Thyroid gland (tissue), 4 donors: ENCODE data around the gene HNRNPAB. TPM values are rescaled to one million over a fixed set of nuclear protein-coding genes. Genes with fewer than 3 reads are reported as not detected.

Experiments used
- DNase-seq, 2 donors: peaks; one replicate each; pipeline ENCODE4 v3.0.0-alpha.2; 2019
- H3K27ac ChIP-seq, 3 donors: fragments of 200-600 bp; sonication (generic); 1 replicate in 2 of 3; 2 replicates in 1 of 3; pipeline ENCODE4 v1.5.1; 2016 to 2019; ENCODE audit warnings: mild to moderate bottlenecking in 1 of 3, moderate library complexity in 1 of 3
- H3K27me3 ChIP-seq: fragments of 200-600 bp; sonication (generic); one replicate; pipeline ENCODE4 v1.5.1; 2019
- H3K36me3 ChIP-seq, 2 donors: fragments of 200-600 bp; sonication (generic); one replicate each; pipeline ENCODE4 v1.5.1; 2016 to 2019
- H3K4me1 ChIP-seq, 2 donors: fragments of 200-600 bp; sonication (generic); one replicate each; pipeline ENCODE4 v1.5.1; 2017 to 2019
- H3K4me3 ChIP-seq, 3 donors: fragments of 200-600 bp; sonication (generic); replicated peaks in 1 of 3; 1 replicate in 2 of 3; 2 replicates in 1 of 3; pipeline ENCODE4 v1.5.1; 2016; ENCODE audit warnings: mild to moderate bottlenecking in 1 of 3
- H3K9me3 ChIP-seq: fragments of 200-600 bp; sonication (generic); one replicate; pipeline ENCODE4 v1.5.1; 2017
- POLR2A ChIP-seq, 2 donors: fragments of 450-650 bp; IDR thresholded peaks; one replicate each; pipeline ENCODE4 v1.6.1; 2017; ENCODE audit warnings: antibody characterized with exemption in 2 of 2, mild to moderate bottlenecking in 2 of 2, moderate library complexity in 1 of 2
- WGBS, 2 donors: methylation state at CpG; one replicate each; pipeline ENCODE4 v1.1.5; 2017; 5-methylcytosine and 5-hydroxymethylcytosine counted together
- intact Hi-C: fragments of 100-400 bp; cut with DNase I; formaldehyde crosslinking; loops from one replicate; pipeline ENCODE4 v1.15.1; 2023
- total RNA-seq, 4 donors: library from RNA; depleted of rRNA; stranded (reverse); fragments of >200 nt; gene quantifications; one replicate each; pipeline ENCODE4 v1.2.3, GENCODE V29; 2016
- TF ChIP-seq, protein P1 (sequence below), 6 experiments: fragments of 200-600 bp in 3 of 6; fragments of 450-650 bp in 3 of 6; sonication (generic) in 3 of 6; IDR thresholded peaks; one replicate each; pipeline ENCODE4 v1.5.1; 2016 to 2019; ENCODE audit warnings: antibody characterized with exemption in 6 of 6, mild to moderate bottlenecking in 2 of 6, inconsistent platforms in 1 of 6, moderate library complexity in 1 of 6

Gene HNRNPAB
- total RNA-seq, 4 donors from 2014 or later: 65.0 to 111 (median 90.4) TPM

DNA sequence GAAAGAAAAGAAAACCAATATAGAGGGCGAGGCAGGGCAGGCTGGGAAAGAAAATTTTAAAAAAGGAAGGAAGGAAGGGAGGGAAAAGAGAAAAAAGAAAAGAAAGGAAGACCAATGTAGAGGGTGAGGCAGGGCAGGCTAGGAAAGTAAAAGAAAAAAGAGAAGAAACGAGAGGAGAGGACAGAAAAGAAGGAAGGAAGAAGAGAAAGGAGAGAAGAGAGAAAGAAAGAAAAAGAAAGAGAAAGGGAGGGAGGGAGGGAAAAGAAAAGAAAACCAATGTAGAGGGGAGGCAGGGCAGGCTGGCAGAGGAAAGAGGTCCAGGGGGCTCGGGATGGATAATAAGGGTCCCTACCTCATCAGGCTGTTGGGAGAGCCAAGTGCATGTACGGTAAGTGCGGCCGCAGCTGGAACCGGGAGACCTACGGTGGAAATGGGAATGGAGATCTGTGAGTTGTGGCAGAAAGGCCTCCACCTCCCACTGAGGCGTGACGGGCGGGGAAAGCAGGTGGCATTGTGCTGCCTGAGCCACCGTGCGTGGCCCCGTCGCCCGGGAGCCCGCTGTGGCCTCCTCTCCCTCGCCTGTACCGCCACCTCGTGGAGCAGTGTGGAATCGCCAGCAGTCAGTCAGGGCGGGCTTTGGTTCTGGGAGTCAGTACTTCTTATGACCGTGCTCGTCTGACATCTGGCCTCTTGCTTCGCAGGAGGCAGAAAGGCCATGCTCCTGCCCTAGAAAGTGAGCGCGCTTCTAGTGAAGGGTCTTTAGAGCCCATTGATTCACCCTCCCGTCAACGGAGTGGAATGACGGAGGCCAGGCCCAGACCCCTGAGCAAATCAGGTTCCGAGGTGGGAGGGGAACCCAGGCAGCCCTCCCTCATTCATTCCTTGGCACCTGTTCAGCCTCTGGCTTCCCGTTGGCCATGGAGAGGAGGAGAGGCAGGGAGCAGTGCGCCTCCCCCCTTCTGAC, 40.3 kb upstream of the HNRNPAB start:
- Histone ChIP-seq H3K36me3 (no peaks in the 10 kb centered on the region), H3K4me1 (peaks cover 0 to 8% of the 10 kb centered on the region in 2 donors), H3K27ac (no peak overlapping the region), H3K4me3 (no peak overlapping the region), H3K9me3 (no peaks in the 10 kb centered on the region), H3K27me3 (no peaks in the 10 kb centered on the region)
- DNase-seq: peak; percentile 94 to 97
- WGBS, 2 donors: 9 to 17% methylated on average over 11 to 33 of the region's 33 CpGs
- TF ChIP-seq POLR2A (IDR thresholded peaks at IDR 0.05): no peak
- TF ChIP-seq, protein P1, sequence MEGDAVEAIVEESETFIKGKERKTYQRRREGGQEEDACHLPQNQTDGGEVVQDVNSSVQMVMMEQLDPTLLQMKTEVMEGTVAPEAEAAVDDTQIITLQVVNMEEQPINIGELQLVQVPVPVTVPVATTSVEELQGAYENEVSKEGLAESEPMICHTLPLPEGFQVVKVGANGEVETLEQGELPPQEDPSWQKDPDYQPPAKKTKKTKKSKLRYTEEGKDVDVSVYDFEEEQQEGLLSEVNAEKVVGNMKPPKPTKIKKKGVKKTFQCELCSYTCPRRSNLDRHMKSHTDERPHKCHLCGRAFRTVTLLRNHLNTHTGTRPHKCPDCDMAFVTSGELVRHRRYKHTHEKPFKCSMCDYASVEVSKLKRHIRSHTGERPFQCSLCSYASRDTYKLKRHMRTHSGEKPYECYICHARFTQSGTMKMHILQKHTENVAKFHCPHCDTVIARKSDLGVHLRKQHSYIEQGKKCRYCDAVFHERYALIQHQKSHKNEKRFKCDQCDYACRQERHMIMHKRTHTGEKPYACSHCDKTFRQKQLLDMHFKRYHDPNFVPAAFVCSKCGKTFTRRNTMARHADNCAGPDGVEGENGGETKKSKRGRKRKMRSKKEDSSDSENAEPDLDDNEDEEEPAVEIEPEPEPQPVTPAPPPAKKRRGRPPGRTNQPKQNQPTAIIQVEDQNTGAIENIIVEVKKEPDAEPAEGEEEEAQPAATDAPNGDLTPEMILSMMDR (IDR thresholded peaks at IDR 0.05): peak; percentile 95 to 99 (median 98)
- intact Hi-C loops: no loop called here

DNA sequence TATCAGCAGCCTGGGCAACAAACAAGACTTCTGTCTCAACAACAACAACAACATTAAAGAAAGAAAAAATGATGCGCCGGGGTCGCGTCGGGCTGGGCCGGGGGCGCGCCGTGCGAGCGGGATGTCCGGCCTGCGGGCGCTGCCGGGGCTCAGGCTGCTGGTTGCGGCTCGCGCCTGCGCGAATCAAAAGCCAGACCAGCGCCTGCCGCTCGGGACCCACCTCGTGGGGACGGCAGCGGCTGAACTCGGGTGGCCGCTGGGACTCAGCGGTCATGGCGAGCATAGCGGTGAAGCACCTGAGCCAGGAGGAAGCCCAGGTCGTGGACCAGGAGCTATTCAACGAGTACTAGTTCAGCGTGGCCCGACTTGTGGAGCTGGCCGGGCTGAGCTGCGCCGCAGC, 38.8 kb upstream of the HNRNPAB start:
- peaks cover 0 to 8% of the 10 kb centered on the region in 2 donors for H3K4me1 ChIP-seq
- no peaks in the 10 kb centered on the region for H3K9me3 ChIP-seq
- no peak overlapping the region for H3K27ac ChIP-seq
- no peak overlapping the region for H3K4me3 ChIP-seq
- WGBS, 2 donors: 18 to 41% methylated on average over 22 to 35 of the region's 38 CpGs
- no peaks in the 10 kb centered on the region for H3K36me3 ChIP-seq
- intact Hi-C loops: loop anchor here (5.0 kb wide), 1 partner anchor 88 kb away; no protein-coding TSS in a partner anchor
- no peak for DNase-seq
- TF ChIP-seq POLR2A (IDR thresholded peaks at IDR 0.05): no peak
- TF ChIP-seq, protein P1 (IDR thresholded peaks at IDR 0.05): no peak
- no peaks in the 10 kb centered on the region for H3K27me3 ChIP-seq

DNA sequence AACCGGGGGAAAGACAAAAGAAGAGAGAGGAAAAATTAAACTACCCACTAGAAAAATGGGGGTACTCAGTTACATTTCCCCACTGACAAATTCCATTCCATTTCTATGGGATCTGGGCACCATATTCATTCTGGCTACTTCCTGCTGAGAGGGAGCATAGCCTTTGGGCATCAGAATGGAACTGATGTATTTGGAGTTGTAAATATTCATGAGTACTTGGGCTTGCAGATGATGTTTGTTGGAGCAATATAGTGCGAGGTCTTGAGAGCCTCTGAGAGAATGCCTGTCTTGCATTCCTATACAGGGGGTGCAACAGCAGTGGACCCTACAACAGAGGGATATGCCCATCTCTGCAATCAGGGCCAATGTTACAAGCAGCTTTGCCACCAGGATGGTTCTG, 33.9 kb upstream of the HNRNPAB start:
- intact Hi-C loops: no loop called here
- Histone ChIP-seq H3K27me3 (no peaks in the 10 kb centered on the region), H3K9me3 (no peaks in the 10 kb centered on the region), H3K4me3 (no peak overlapping the region), H3K36me3 (no peaks in the 10 kb centered on the region), H3K4me1 (no peaks in the 10 kb centered on the region), H3K27ac (no peak overlapping the region)
- no peak for DNase-seq
- no peak for TF ChIP-seq POLR2A (IDR thresholded peaks at IDR 0.05)
- TF ChIP-seq, protein P1 (IDR thresholded peaks at IDR 0.05): no peak
- WGBS, 2 donors: 71 to 77% methylated on average over 2 of the region's 2 CpGs

DNA sequence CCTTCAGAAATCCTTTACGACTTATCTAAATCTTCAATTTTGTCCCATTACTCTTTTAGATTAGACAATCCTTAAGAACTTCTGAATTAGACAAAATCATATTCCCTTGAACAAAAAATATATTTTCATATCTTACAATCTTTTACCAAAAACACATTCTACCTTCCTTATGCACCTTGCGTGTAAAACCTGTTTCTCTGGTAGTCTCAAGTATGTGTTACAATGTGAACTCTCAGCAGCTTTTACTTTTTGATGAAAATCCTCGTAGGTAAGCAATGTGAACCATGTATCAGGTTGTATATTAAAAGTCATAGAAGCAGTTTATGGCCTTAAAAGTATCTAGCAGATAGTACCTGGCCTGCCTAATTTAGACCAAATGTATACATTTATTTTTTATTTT, 29.9 kb upstream of the HNRNPAB start:
- no peaks in the 10 kb centered on the region for H3K4me1 ChIP-seq
- WGBS, 2 donors: 91 to 93% methylated on average over 3 of the region's 3 CpGs

More for the DNA sequence above, 29.9 kb upstream of the HNRNPAB start:
- TF ChIP-seq, protein P1 (IDR thresholded peaks at IDR 0.05): no peak
- no peak for TF ChIP-seq POLR2A (IDR thresholded peaks at IDR 0.05)
- Histone ChIP-seq H3K9me3 (no peaks in the 10 kb centered on the region), H3K36me3 (no peaks in the 10 kb centered on the region), H3K27me3 (no peaks in the 10 kb centered on the region), H3K4me3 (no peak overlapping the region), H3K27ac (no peak overlapping the region)
- DNase-seq: no peak
- intact Hi-C loops: no loop called here
